Activated naive CD4-positive, alpha-beta T cell treated with anti-CD3 and anti-CD28 coated beads for 36 hours (primary cell): ENCODE results near the gene RNPEPL1. TPM values are rescaled to one million over a fixed set of nuclear protein-coding genes. Genes with fewer than 3 reads are reported as not detected.

Experiments used
- CTCF ChIA-PET: fragments of 350-600 bp; sonication (Branson Sonifier 250); formaldehyde crosslinking; loops from one replicate; lab custom pipeline; 2021; ENCODE audit warnings: antibody characterized with exemption; lab: Charles Lee
- DNase-seq: peaks from one replicate; pipeline ENCODE4 v3.0.0-alpha.2; 2020
- H3K27ac Mint-ChIP-seq: one replicate; pipeline ENCODE4 v1.8.0; 2021; ENCODE audit warnings: mild to moderate bottlenecking, mixed read lengths
- H3K27me3 Mint-ChIP-seq: one replicate; pipeline ENCODE4 v1.8.0; 2021; ENCODE audit warnings: low read depth, mixed read lengths
- H3K36me3 Mint-ChIP-seq: one replicate; pipeline ENCODE4 v1.8.0; 2021; ENCODE audit warnings: low read depth, mixed read lengths
- H3K4me1 Mint-ChIP-seq: one replicate; pipeline ENCODE4 v1.8.0; 2021; ENCODE audit warnings: low read depth, mixed read lengths
- H3K4me3 Mint-ChIP-seq: one replicate; pipeline ENCODE4 v1.8.0; 2021; ENCODE audit warnings: mild to moderate bottlenecking, moderate library complexity, mixed read lengths
- H3K9me3 Mint-ChIP-seq: one replicate; pipeline ENCODE4 v1.8.0; 2021; ENCODE audit warnings: mixed read lengths
- intact Hi-C: fragments of 100-400 bp; cut with micrococcal nuclease; formaldehyde crosslinking; loops from one replicate; pipeline ENCODE4 v1.15.1; 2023
- total RNA-seq, 2 experiments: library from RNA; stranded (reverse); gene quantifications; one replicate each; pipeline ENCODE4 v1.2.3, GENCODE V29; 2021

RNPEPL1 gene
- total RNA-seq, 2 experiments from 2014 or later = 40.3 to 44.3 TPM

DNA sequence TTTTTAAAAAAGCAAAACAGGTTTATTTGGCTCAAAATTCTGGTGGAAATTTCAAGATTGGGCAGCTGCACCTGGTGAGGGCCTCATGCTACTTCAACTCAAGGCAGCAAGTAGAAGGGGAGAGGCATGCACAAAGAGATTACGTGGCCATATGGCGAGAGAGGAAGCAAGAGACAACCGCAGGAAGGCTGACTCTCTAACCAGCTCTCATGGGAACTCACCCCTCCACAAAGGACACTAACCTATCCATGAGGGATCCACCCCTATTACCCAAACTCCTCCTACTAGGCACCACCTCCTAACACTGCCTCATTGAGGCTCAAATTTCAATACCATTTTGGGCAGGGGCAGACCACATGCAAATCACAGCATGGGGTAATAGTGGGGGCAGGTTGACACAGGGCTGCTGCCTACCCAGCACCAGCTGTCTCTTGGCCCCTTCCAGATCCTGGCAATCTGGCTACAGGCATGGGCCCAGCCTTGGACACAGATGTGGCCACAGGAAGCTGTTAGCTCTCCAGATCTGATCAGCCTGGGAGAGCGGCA is 16.3 kb downstream of the RNPEPL1 start:
- no peaks in the 10 kb centered on the region for H3K27me3 Mint-ChIP-seq
- no peak overlapping the region for H3K27ac Mint-ChIP-seq
- peak overlapping the region; percentile 92 for H3K4me3 Mint-ChIP-seq
- intact Hi-C loops = no loop called here
- CTCF ChIA-PET = interaction anchor here (0.5 to 2.5 kb wide), 3 partner anchors 15 to 71 kb away, joined by 4 to 11 read pairs (median 5); no protein-coding TSS in a partner anchor
- H3K9me3 Mint-ChIP-seq = peaks cover 2% of the 10 kb centered on the region
- H3K36me3 Mint-ChIP-seq = peaks cover 10% of the 10 kb centered on the region
- DNase-seq = no peak
- H3K4me1 Mint-ChIP-seq = peaks cover 54% of the 10 kb centered on the region

DNA sequence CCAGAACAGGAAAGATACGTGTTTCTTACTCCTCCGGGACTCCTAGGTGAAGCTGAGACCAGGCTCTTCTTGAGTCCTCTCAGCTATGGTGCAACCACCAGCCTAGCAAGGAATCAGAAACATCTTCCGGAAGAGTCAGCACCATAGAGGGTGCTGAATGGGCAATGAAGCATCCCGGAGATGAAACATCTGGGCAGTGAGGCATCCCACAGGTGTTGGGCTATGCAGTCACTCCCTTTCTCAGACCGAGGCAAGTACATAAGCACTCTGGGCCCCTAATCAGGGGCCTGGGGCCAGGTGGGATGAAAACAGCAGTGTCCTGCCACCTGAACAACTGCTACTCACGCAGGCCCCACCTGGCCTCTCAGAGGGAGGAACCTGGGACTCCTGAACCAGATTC is 16.8 kb downstream of the RNPEPL1 start:
- H3K4me3 Mint-ChIP-seq = peak overlapping the region; percentile 92
- intact Hi-C loops = no loop called here
- peaks cover 48% of the 10 kb centered on the region for H3K4me1 Mint-ChIP-seq
- CTCF ChIA-PET = interaction anchor here (0.5 to 2.5 kb wide), 4 partner anchors 16 to 564 kb away, joined by 3 to 11 read pairs (median 4); partner anchors contain the start of gene PASK
- peaks cover 10% of the 10 kb centered on the region for H3K36me3 Mint-ChIP-seq
- no peaks in the 10 kb centered on the region for H3K27me3 Mint-ChIP-seq
- H3K9me3 Mint-ChIP-seq = peaks cover 2% of the 10 kb centered on the region
- no peak for DNase-seq
- no peak overlapping the region for H3K27ac Mint-ChIP-seq

DNA sequence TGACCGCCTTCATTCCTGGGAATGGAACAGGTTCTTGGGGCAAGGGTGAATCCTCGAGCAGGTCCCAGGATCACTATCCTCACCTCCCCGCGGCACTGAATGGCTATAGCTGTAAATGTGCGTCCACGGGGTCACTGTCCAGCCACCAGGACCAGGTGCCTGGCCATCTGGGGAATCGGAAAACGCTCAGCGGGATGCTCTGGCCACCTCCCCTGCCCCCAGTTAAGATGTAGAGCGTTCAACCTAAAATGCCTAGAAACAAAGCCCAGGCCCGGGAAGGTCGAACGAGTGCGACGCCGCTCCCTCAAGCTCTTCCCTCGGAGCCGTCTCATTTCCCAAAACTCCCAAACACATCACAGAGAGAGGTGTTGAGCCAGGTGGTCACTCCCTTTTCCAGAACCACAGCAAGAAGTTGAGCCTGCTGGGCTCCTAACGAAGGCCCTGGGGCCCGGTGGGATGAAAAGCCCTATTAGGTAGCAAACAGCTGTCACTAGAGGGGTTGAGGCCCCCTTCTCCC is 17.5 kb downstream of the RNPEPL1 start:
- CTCF ChIA-PET = interaction anchor here (1.0 to 2.5 kb wide), 7 partner anchors 17 to 72 kb away, joined by 3 to 24 read pairs (median 5); partner anchors contain the start of gene RNPEPL1
- H3K4me3 Mint-ChIP-seq = peak overlapping the region; percentile 92
- H3K4me1 Mint-ChIP-seq = peaks cover 47% of the 10 kb centered on the region
- intact Hi-C loops = loop anchor here (1.0 to 2.0 kb wide), 5 partner anchors 19 to 730 kb away; partner anchors contain the start of genes HDLBP and SEPTIN2
- peaks cover 2% of the 10 kb centered on the region for H3K9me3 Mint-ChIP-seq
- peaks cover 10% of the 10 kb centered on the region for H3K36me3 Mint-ChIP-seq
- peak overlapping the region; percentile 86 for H3K27ac Mint-ChIP-seq
- H3K27me3 Mint-ChIP-seq = no peaks in the 10 kb centered on the region
- no peak for DNase-seq

DNA sequence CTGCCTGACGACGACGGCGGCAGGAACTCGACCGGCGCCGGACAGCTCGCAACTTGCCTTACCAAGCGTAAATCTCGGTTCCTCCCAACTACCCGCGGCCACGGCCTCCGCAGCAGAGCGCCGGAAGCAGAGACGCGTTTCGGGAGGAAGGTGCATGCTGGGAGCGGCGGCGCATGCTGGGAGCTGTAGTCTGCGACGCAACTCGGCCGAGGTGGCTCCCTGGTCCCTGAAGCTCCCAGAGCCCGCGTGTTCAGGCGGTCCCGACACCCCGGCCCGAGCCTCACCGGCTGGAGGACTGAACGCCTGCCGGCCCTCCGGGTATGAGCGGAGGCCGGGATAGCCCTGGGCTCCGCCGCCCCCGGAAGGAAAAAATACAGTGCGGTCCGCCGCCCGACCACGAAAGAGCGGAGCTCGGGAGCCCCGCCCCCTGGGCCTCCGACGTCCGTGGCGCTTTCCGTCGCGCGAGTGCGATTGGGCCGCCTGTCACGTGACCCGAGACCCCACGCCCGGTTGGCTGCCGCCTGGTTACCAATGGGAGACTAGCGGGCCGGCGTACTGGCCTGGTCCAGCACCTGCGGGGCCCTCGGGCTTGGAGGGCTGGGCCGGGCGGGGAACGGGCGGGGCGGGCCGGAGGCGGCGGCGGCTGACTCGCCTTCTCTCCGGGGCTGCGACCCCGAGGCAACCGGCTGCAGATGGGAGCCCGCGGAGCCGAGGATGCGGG is 18.1 kb downstream of the RNPEPL1 start, which contains the start of gene CAPN10:
CAPN10 (plus strand) TSS at position 537 of the 721 bp plus-strand sequence; CDS start at position 715, 178 bp downstream.
- intact Hi-C loops = loop anchor here (1.0 to 2.0 kb wide), 5 partner anchors 20 to 729 kb away; partner anchors contain the start of genes HDLBP and SEPTIN2
- peaks cover 1% of the 10 kb centered on the region for H3K9me3 Mint-ChIP-seq
- peak within 1 kb of the TSS; percentile 86 for H3K27ac Mint-ChIP-seq
- peaks cover 44% of the 10 kb centered on the region for H3K4me1 Mint-ChIP-seq
- CTCF ChIA-PET = interaction anchor here (1.0 to 2.8 kb wide), 7 partner anchors 18 to 73 kb away, joined by 3 to 24 read pairs (median 6); partner anchors contain the start of gene RNPEPL1
- peaks cover 7% of the 10 kb centered on the region for H3K36me3 Mint-ChIP-seq
- peak; percentile 97 for DNase-seq
- H3K27me3 Mint-ChIP-seq = no peaks in the 10 kb centered on the region
- H3K4me3 Mint-ChIP-seq = peak within 1 kb of the TSS; percentile 92

DNA sequence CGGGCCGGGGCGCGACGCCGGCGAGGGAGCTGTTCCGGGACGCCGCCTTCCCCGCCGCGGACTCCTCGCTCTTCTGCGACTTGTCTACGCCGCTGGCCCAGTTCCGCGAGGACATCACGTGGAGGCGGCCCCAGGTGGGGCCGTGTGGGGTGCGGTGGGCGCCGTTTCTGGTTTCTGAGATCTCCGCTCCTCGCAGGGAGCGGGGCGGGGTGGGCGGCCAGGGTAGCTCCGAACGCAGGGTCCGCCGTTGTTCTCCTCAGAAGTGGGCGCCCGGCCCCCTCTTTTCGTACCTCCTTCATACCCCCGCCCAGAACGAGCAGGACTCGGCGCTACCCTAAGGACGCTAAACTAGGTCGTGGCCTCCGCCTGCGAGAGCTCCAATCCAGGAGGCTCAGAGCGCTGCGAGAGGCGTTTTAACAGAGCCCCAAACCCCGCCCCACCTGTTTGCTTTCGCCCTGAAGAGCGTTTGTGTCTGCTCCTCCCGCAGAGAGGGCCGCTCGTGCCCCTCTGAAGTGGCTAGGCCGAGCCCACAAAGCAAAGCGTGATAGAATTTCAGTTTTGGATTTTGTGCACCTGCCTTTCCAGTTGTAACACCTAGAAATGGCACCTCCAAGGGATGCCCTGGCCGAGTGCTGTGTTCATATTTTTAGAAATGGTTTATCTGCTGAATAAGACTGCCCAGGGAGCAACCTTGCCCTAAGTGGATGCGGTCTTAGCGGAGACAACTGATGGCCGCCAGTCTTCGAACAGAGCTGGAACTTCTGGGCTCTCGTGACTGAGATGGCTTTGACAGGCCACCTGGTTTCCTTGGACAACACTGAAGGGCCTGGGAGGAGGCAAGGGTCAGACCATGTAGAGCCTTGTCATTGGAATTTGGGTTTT is 18.9 kb downstream of the RNPEPL1 start:
- Mint-ChIP-seq H3K27me3 (no peaks in the 10 kb centered on the region), H3K27ac (peak overlapping the region; percentile 62), H3K36me3 (peaks cover 6% of the 10 kb centered on the region), H3K9me3 (no peaks in the 10 kb centered on the region), H3K4me1 (peaks cover 39% of the 10 kb centered on the region), H3K4me3 (peak overlapping the region; percentile 85)
- intact Hi-C loops = loop anchor here (1.0 to 2.0 kb wide), 5 partner anchors 21 to 728 kb away; partner anchors contain the start of genes HDLBP and SEPTIN2
- DNase-seq = peak; percentile 54
- CTCF ChIA-PET = interaction anchor here (1.0 to 2.8 kb wide), 6 partner anchors 18 to 73 kb away, joined by 3 to 24 read pairs (median 6); partner anchors contain the start of gene RNPEPL1

DNA sequence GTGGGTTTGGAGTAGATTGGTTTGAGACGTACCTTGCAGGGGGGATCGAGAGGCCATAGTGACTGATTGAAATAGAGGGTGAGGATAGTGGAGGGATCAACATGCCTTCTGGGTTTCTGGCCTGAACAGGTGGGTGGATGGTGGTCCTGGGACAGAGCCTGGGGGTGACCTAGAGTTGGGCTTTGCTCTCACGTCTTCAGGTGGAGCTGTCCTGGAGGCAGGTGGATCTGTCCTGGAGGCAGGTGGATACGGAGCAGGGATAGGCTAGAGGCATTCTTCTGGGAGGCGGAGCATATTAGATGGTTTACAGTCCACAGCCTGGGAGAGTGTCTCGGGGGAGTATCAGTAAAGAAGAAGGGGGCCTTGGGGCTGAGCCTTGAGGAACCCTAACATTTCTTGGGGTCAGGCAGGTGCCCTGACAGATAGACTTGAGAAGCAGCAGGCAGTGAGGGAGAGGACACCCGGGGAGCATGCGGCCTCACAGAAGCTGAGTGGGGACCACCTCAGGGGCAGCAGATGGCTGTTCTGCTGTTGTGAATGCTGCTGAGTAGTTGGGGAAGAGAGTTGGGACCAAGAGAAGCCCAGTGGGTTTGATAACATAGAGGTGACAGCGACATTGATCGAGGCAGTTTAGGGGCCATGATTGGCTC is 19.8 kb downstream of the RNPEPL1 start:
- no peak overlapping the region for H3K27ac Mint-ChIP-seq
- no peaks in the 10 kb centered on the region for H3K9me3 Mint-ChIP-seq
- H3K36me3 Mint-ChIP-seq = peaks cover 6% of the 10 kb centered on the region
- no peaks in the 10 kb centered on the region for H3K27me3 Mint-ChIP-seq
- DNase-seq = no peak
- intact Hi-C loops = no loop called here
- H3K4me3 Mint-ChIP-seq = peak overlapping the region; percentile 85
- H3K4me1 Mint-ChIP-seq = peaks cover 38% of the 10 kb centered on the region
- CTCF ChIA-PET = interaction anchor here (2.3 to 2.8 kb wide), 2 partner anchors 22 to 74 kb away, joined by 15 to 24 read pairs; no protein-coding TSS in a partner anchor

DNA sequence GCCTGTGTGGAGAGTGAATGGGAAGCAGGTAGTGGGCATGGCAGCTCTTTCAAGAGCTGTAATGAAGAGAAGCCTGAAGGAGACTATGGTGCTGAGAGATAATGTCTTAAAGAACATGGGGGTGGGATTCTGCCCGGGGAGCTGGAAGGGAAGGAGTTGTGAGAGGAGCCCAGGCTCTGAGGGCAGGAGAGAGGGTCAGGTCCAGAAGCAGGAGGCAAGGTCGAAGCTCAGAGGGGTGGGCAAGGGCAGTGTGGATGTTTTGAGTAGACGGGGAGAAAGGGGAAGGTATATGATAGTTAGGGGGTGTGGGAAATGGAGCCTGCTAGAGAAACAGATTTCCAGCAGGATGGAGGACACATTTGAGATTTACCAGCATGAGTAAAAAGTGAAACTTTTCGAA is 20.4 kb downstream of the RNPEPL1 start:
- intact Hi-C loops = no loop called here
- Mint-ChIP-seq H3K27ac (no peak overlapping the region), H3K27me3 (no peaks in the 10 kb centered on the region), H3K4me3 (no peak overlapping the region), H3K4me1 (peaks cover 37% of the 10 kb centered on the region), H3K36me3 (peaks cover 6% of the 10 kb centered on the region), H3K9me3 (no peaks in the 10 kb centered on the region)
- no peak for DNase-seq
- CTCF ChIA-PET = interaction anchor here (0.6 to 2.8 kb wide), 2 partner anchors 45 to 74 kb away, joined by 3 to 15 read pairs; no protein-coding TSS in a partner anchor

DNA sequence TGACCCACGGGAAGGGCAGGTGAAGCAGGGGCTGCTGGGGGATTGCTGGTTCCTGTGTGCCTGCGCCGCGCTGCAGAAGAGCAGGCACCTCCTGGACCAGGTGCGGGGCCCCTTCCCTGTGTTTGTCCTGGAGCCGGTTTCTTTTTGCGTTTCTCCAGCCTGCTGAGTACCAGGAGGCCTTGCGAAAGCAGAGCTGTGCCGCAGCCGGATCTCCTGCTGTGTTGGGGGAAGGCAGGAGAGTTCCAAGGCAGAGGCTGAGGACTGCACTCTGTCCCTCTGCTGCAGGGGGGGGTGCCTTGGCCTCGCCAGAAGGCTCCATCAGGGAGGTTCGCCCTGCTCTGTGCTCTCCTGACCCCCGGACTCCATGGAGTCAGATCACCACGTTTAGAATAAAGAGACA is 21.1 kb downstream of the RNPEPL1 start:
- Mint-ChIP-seq H3K4me1 (peaks cover 34% of the 10 kb centered on the region), H3K9me3 (no peaks in the 10 kb centered on the region), H3K4me3 (no peak overlapping the region), H3K27me3 (no peaks in the 10 kb centered on the region), H3K27ac (no peak overlapping the region), H3K36me3 (peaks cover 6% of the 10 kb centered on the region)
- DNase-seq = no peak
- intact Hi-C loops = no loop called here
- CTCF ChIA-PET = interaction anchor here (2.8 kb wide), 1 partner anchor 75 kb away, joined by 15 read pairs; no protein-coding TSS in a partner anchor

DNA sequence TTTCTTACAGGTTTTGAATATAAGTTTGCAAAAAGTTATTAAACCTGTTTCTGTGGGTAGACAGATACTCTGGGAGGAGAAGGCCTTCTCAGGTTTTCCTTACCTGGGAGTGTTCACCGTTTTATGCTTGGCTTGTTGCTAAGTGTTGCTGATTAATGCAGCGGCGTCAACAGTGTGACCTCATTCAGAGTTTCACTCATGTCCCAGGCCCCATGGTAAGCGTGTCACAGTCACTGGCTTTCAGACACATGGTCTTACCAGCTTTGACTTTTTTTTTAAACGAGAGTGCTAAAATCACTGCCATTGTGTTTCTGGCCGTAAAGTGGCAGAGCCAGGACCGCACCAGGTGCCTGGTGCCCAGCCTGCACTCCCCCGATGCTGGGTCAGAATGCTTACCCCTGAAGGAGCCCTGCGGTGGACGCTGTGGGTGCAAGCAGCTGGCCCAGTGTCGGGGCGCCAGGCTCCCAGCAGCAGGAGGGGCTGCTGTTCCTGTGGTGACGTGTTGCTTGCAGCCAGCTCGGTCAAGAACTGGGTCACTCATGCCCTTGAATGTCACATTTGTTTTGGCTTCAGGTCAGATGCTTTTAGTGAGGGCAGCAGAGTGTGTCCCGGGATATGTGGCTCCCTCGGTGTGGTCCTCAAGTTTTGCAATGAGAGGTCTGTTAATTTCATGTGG is 21.7 kb downstream of the RNPEPL1 start:
- H3K36me3 Mint-ChIP-seq = peaks cover 6% of the 10 kb centered on the region
- CTCF ChIA-PET = no interaction called here
- intact Hi-C loops = no loop called here
- DNase-seq = no peak
- H3K9me3 Mint-ChIP-seq = no peaks in the 10 kb centered on the region
- peaks cover 28% of the 10 kb centered on the region for H3K4me1 Mint-ChIP-seq
- no peak overlapping the region for H3K4me3 Mint-ChIP-seq
- H3K27me3 Mint-ChIP-seq = no peaks in the 10 kb centered on the region
- H3K27ac Mint-ChIP-seq = no peak overlapping the region

DNA sequence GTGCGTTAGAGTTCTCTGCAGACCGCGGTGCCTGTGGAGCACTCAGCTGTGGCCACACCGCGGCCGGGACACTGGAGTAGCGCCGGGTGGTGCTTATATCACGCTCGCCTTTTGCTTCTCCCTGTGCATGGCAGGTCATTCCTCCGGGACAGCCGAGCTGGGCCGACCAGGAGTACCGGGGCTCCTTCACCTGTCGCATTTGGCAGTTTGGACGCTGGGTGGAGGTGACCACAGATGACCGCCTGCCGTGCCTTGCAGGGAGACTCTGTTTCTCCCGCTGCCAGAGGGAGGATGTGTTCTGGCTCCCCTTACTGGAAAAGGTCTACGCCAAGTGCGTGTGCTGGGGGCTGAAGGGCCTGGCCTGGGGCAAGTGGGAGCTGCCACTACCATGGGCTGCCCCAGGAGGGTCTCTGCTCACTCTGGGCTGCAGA is 22.4 kb downstream of the RNPEPL1 start:
- CTCF ChIA-PET = interaction anchor here (1.3 kb wide), 1 partner anchor 77 kb away, joined by 5 read pairs; no protein-coding TSS in a partner anchor
- Mint-ChIP-seq H3K36me3 (peaks cover 6% of the 10 kb centered on the region), H3K4me3 (no peak overlapping the region), H3K4me1 (peaks cover 25% of the 10 kb centered on the region), H3K27ac (no peak overlapping the region), H3K27me3 (no peaks in the 10 kb centered on the region), H3K9me3 (no peaks in the 10 kb centered on the region)
- peak; percentile 1 for DNase-seq
- intact Hi-C loops = no loop called here
